HG03521 (cell line): ENCODE results near the gene CRYGS.
"Not testable (repeated sequence)": the region's sequence is repeated elsewhere in the genome, so short reads cannot be mapped to it uniquely, and the experiment has no call there.

Experiments used
- ATAC-seq: cut with Tn5 transposase; IDR thresholded peaks from one replicate; pipeline ENCODE4 v1.9.1; 2021; ENCODE audit warnings: mild to moderate bottlenecking, moderate library complexity; ENCODE audit not compliant: unreplicated experiment

The CRYGS gene

DNA sequence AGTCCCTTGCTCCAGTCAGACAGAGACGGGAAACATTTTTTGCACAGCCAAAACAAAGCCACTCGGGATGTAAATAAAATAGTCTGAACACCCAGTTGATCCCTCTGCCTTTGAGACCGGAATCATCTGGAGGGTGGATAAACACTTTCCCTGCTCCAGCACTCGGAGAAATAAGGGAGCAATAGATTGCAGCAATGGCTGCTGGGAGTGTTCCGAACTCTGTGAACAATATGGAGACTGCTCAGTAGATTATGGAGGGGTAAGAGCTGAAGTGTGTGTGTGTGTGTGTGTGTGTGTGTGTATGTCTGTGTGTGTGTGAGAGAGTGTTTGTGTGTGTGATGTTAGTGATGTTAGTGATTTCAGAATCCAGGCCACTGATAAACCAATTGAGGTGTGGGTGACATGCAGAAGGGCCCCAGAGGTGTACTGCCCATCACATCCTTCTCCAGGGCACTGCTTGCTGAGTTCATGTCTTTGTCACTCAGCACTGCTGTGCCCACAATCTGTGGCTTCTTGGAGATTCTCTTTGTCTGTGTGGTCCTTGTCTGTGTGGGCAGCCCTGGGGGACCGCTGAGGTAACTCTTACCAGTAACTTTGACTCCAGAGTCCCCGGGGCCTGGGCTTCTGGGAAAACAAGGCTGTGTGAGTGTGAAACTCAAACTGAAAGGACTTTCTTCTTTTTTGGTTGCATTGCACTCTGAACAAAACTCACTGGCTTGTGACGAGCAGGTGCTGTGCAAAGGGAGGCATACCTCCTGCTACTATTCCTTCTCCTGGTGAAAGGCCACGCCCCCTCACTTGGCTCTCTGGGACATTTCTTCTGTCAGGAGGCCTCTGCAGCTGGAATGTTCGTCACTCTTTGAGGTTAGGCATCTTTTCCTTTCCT lies 23.0 kb downstream of the CRYGS start:
- ATAC-seq = peak; percentile 67

DNA sequence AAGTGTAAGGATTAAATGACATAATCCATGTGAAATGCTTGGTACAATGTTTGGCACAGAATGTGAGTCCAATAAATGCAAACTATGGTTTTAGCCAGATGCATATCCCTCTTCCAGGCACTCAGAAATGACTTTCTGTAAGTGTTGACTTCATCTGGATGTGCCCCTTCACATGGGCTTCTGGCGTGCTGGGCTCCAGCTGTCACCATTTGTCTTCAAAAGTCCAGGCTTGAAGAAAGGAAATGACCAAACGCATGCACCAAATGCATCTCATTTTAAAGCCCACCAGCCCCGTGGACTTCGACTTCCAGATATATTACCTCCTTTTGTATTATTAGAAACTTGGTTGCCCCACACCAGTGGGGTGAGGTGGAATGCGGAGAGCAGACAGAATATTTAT lies 23.7 kb downstream of the CRYGS start:
- ATAC-seq = no peak

DNA sequence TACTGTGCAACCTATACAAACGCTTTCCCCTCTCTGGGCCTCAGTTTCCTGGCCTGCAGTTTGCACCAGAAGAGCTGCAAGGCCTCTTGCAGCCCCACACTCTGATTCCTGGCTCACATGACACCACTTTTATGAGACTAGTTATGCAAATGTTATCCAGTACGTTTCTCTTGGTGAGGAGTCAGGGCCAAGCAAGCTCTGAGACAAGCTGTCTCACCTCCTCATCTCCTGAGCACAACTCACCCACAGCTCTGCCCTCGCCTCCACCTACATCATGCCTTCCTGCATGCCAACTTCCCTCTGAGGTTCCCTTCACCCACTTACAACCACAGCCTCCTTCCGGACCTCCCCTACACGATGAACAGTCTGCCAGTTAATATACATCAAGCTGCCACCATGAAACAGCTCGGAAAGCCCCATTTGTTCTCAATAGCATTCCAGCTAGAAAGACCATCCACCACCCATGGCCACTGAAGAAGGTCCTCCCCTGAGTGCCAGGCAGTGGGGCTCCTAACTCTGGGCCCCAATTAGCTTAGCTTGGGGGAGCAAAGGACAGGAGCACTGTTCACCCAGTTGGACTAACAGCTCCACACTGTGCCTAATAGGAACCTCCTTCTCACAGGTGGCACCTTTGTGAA lies 25.0 kb downstream of the CRYGS start:
- no peak for ATAC-seq

DNA sequence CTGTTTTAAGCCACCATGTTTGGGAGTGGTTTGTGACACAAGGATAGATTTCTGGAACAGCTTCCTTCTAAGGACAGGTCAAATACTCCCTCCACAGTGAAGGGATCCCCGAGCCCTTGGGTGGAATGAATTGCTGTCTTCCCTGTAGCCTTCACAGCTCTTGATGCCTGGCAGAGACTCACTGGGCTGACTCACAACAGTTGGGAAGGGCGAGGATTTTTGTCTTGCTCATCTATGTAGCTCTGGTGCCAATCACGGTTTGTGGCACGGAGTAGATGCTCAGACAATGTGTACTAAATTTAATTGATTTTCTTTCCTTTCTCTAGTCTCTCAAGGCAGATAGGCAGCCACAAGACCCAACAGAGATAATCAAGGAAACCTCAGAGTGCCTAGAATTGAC lies 27.0 kb downstream of the CRYGS start:
- no peak for ATAC-seq

DNA sequence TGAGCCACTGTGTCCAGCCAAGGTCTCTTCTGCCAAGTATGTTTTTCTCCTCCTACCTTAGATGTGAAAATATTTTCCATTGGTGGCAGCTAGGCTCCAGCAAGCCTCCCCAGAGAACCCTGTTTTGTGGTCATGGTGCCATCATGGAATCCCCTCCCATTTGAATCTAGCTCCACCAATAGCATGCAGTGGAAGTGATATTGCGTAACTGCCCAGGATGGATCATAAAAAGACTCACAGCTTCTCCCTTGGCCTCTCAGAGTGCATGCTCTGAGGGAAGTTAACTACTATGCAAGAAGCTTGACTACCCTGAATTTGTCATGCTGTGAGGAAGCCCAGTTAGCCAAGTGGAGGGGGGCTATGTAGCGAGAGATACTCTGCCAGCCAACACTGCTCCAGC lies 27.5 kb downstream of the CRYGS start:
- ATAC-seq = no peak

DNA sequence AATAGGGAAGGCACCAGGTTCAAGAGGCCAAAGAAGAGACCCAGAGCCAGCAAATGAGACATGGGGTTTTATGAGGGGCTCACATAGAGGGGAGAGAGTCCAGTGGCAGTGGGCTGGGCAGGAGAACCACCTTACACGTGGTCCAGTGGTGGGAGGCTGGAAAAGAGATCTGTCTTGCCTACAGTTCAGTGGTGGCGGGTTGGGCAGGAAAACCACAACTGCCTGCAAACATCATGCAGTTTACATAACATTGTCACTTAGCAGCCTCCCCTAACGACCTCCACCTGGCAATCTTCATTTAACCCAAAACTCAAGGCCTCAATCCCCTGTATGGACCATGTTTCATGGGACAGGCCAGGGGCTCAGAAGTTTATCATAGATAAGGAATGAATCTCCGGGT lies 29.1 kb downstream of the CRYGS start:
- ATAC-seq = no peak

DNA sequence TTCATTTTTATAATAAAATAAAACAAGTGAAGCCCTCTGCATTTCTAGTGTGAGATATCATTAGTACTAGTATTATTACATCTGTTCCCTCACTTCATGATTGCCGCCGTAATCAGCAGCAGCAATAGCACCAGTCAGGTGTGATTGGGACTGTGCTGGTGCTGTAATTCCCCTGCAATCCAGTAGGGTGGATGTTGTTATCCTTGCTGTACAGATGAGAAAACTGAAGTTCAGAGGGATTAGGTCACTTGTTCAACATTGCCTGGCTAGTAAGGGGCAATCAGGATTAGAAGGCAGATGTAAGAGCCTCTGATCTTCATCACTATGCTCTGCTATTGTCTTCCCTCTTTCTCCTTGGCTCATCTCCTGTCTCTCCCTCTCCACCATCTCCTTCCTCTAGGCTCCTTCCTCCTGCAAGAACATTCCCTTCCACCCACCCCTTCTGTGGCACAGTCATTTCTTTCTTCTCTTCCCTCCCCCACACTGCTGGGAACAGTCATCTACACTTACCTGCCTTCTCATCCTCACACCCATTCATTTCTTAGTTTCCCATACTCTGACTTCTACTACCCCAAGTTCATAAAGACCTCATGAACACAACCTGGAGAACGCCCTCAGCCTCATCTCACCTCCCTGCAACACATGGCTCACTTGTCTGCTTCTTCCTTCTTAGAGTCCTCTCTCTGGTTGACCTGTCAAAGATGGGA lies 29.7 kb downstream of the CRYGS start:
- no peak for ATAC-seq

DNA sequence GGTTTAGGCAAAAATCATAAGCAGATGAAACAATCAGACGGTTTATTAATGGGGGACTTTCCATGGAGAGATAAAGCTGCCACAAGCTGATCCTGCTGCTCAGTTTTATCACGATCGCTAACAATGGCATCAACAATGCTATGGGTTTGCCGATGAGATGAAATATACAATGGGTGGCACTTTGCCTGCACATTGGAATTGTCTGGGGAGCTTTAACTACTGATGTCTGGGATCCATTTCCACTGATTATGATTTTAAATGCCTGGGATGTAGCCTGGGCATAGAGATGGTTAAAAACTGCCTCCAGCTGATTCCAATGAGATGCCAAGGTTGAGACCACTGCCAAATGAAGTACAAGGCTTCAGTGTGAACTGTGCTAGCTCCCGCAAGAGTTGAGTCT lies 30.8 kb downstream of the CRYGS start:
- no peak for ATAC-seq

DNA sequence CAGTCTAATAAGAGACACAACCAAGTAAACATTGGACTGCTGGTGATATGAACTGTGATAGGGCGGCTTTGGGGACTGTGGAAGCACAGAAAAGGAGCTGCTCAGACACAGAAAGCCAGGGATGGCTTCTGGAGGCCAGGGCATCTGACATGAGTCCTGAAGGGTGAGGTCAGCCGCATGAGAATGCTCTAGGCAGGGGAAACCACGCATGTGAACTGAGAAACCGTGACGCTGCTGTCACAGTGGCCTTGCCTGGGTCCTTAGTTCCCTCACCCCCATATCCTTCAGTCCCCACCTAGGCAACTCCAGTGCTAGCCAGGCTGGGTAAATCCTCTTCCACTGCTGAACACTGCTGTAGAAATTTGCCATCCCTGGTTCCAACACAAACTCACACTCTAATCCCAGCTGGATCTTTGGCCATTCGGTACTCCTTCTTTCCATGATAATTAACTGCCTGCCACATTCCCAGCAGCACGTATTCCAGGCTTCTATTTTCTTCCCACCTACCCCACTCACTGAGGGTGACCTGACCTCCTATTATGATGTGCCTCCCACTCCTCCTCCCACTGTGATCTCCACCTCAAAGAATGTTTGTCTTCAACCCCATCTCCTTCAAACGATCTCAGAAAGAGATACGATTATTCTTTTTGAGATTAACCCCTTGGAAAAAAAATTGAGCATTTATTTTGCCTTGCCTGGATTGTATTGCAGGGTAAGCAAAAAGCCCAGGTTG lies 31.4 kb downstream of the CRYGS start:
- ATAC-seq = no peak

DNA sequence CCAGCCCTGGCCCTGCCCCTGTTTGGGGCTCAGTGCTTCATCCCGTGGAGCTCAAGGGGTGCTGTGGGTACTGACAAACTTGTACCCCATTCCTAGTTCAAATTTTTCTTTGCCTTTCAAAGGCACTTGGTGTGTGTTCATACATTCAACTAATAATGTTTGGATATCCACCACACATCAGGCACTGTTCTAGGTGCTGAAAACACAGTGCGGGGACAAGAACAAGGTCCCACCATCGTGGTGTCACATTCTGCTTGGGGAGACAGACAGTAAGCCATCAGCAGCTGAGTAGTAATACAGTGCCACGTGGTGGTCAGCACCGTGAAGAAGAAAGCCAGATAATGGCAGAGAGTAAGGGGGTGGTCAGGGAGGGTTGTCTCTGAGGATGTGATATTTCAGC lies 32.5 kb downstream of the CRYGS start:
- ATAC-seq = no peak

DNA sequence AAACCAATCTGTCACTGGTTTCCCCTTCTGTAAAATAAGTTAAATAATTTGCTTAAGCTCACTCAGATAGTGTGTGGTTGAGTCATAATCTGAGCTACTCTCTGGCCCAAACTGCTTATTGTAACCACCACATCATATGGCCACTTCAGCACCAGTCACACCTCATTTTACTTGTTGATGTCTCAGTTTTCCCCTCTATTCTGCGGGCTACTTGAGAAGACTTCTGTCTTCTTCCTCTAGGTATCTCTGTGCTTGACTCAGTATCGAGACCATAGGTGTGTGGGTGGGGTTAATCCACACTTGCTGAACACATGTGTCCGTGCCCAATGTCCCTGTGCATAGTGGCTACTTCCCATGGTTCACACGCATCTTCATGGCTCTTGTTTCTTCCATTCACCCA lies 32.9 kb downstream of the CRYGS start:
- ATAC-seq = peak; percentile 66

DNA sequence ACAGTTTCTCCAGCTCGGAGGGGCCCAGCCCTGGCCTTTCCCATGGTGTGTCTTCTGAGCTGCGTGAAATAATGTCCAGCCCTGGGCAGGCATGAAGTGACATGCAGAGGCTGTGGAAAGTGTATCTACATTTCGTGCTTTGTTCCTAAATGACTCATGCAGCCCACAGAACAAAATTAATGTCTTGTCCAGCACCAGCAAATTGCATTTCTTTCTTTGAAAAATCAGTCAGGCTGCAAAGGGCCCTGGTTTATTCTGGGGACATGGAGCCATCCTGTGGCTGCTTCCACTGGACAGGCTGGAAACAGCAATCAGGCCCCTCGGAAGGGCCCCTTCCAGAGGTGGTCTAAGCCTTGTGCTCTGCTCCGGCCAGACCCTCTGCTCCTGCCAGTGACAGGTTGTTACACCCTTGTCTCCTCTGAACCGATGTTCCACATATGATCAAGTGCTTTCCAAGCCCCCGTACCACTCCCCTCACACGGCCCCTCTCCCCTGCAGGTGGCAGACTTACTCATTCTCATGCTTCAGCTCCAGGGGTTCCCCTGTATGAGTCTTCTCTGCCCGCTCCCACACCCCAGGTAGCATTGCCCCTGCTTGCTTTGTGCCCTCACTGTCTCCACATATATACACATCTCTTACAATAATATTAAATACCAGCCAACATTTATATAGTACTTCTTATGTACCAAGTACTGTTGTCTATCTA lies 33.7 kb downstream of the CRYGS start:
- ATAC-seq = no peak

DNA sequence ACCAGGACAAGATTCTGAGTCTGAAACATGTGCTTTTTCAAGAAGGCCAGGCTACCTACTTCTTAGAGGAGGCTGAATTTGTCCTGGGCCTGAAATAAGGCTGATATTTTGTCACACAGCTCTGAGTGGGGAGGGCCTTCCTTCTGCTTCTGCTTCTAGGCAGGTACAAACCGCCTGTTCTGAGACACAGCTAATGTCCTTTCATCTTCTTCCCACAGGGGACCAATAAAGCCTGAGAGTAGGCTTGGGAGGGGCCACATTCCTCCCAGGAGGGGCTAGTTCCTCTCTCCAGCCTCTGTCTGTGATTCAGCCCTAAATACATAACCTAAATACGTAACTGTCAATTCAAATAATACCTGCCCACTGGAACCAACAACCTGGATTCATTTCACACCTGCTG lies 34.8 kb downstream of the CRYGS start:
- ATAC-seq = no peak

DNA sequence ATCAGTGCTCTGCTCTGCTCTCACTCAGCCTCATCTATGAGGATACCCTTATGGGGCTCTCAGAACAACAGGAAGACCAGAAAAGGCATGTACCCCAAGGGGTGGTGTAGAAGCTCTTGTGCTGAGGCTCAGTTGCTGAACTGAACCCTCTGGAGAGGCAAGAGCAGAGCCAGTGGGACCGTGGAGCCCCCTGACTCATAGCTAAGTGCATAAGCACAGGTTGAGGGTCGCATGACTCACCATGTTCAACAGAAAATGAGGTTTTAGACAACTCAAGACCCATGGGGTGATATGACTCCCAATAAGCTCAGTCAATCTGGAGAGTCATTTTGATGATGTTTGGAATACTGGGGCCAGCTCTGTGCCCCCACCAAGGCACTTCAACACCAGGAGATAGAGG lies 37.3 kb downstream of the CRYGS start:
- ATAC-seq = no peak

DNA sequence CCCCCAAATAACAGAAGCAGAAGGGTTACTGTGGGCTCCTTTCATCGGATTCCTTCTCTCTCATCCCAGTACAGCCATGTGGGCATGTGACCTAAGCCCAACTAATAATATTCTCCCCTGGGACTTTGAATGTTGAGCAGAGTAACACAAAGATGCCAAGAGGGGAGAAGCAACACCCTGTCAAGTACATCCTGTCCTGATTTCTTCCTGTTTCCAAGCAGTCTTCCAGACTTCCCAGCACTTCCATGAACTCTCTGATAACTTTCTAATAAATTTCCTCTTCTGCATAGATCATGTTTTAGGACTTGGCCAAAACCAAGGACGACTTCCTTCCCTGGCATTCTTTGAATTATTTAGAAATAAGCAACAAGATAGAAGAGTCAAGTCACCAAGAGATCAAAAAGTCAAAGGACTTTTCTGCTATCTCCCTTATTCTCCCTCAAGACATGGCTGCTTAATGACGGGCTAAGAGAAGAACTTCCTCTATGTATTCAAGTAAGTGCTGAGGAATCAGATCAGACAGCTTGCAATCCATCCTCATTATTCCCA lies 37.9 kb downstream of the CRYGS start:
- ATAC-seq = no peak

DNA sequence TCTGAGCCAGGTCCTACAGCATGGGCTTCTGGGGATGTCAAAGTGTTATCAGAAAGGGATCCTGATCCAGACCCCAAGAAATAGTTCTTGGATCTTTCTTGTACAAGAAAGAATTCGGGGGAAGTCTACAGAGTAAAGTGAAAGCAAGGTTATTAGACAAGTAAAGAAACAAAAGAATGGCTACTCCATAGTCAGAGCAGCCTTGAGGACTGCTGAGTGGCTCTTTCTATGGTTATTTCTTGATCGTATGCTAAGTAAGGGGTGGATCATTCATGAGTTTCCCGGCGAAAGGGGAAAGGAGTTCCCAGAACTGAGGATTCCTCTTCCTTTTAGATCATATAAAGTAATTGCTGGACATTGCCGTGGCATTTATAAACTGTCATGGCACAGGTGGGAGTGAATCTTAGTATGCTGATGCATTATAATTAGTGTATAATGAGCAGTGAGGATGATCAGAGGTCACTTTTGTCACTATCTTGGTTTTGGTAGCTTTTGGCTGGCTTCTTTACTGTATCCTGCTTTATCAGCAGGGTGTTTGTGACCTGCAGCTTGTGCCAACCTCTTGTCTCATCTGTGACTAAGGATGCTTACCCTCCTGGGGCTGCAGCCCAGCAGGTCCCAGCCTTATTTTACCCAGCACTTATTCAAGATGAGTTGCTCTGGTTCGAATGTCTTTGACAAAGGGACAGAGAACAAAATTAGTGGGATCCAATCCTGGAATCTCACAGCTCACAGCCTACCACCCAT lies 41.0 kb downstream of the CRYGS start:
- ATAC-seq = no peak

DNA sequence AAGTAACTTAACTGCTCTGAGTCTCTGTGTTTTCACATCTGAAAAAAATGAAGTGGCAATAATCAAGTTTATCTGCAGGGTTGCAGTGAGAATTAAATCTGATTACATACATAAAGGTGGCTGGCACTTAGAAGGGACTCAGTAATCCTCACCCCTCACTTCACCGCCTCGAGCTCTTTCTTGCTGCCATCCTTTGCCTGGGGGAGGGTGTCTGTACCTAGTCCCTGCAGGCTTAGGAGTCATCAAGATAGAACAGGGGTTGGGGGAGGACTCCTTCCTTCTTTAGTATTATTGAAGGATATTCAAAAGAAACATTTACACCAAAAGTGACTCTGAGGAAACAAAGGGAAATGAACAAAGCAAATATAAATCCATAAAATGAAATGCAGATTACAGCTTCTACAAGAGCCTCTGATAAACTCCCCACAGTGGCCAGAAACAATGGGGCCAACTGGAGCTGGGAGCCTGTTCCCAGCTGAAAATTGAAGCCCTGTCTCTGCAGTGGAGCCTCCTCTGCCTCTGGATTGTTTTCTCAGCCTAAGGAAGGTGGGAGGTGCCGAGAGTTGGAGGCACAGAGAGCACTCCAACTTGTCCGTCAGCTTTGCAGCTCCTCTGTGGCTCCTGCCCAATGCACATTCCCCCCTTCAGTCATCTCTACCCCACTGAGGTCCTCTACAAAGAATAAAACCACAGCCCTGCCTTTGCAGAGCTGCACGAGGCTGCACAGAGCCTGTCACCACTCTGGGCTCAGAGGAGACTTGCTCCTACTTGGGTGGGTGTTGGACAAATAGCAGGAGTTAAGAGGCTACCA lies 41.8 kb downstream of the CRYGS start:
- ATAC-seq = no peak

DNA sequence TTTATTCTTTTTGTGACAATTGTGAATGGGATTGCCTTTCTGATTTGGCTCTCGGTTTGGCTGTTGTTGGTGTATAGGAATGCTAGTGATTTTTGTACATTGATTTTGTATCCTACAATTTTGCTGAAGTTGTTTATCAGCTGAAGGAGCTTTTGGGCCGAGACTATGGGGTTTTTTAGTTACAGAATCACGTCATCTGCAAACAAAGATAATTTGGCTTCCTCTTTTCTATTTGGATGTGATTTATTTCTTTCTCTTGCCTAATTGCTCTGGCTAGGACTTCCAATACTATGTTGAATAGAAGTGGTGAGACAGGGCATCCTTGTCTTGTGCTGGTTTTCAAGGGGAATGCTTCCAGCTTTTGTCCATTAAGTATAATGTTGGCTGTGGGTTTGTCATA lies 44.2 kb downstream of the CRYGS start:
- not testable (repeated sequence) for ATAC-seq

DNA sequence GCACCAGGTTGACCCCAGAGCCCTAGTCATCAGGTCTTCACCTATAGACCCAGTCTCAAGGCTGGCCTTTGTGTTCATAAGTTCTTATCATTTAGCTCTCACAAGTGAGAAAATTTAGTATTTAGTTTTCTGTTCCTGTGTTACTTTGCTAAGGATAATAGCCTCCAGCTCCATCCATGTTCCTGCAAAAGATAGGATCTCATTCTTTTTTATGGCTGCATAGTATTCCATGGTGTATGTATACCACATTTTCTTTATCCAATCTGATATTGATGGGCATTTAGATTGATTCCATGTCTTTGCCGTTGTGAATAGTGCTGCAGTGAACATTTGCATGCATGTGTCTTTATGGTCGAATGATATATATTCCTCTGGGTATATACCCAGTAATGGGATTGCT lies 46.2 kb downstream of the CRYGS start:
- not testable (repeated sequence) for ATAC-seq
